HFFc6 (cell line): ENCODE results near the gene TUBB2B. TPM values are rescaled to one million over a fixed set of nuclear protein-coding genes. Genes with fewer than 3 reads are reported as not detected.
"Not testable (repeated sequence)": the region's sequence is repeated elsewhere in the genome, so short reads cannot be mapped to it uniquely, and the experiment has no call there.

Experiments
- DNase-seq: peaks from one replicate; pipeline ENCODE4 v3.0.0-alpha.2; 2018
- H3K27ac Mint-ChIP-seq: 2 replicates; pipeline ENCODE4 v1.8.0; 2020; ENCODE audit warnings: mild to moderate bottlenecking, mixed read lengths
- H3K27me3 Mint-ChIP-seq: 2 replicates; pipeline ENCODE4 v1.8.0; 2021; ENCODE audit warnings: mild to moderate bottlenecking, moderate library complexity, mixed read lengths; ENCODE audit not compliant: insufficient read depth
- H3K36me3 Mint-ChIP-seq: 2 replicates; pipeline ENCODE4 v1.8.0; 2021; ENCODE audit warnings: low read depth, mixed read lengths
- H3K4me1 Mint-ChIP-seq: 2 replicates; pipeline ENCODE4 v1.8.0; 2020; ENCODE audit warnings: low read depth, mixed read lengths
- H3K4me3 Mint-ChIP-seq: 2 replicates; pipeline ENCODE4 v1.8.0; 2020; ENCODE audit warnings: mild to moderate bottlenecking, moderate library complexity, mixed read lengths
- H3K9me3 Mint-ChIP-seq: 2 replicates; pipeline ENCODE4 v1.8.0; 2020; ENCODE audit warnings: mild to moderate bottlenecking, mixed read lengths
- total RNA-seq, 6 experiments: library from RNA; stranded (reverse); fragmentation: NEBNext Ultra II Directional; extraction: Animal tissue kit (Norgen Biotek cat#: 25700); gene quantifications; 2 replicates in 1 of 6; 3 replicates in 5 of 6; pipeline ENCODE4 v1.2.3, GENCODE V29; 2021
- TF ChIP-seq, protein P1 (sequence below): fragments of 200-600 bp; sonication (generic); IDR thresholded peaks from 2 replicates; pipeline ENCODE4 v1.5.0; 2021; ENCODE audit warnings: antibody characterized with exemption, mild to moderate bottlenecking

The TUBB2B gene
- total RNA-seq, 6 experiments from 2014 or later, result 0.14 to 1.3 (median 0.90) TPM

DNA sequence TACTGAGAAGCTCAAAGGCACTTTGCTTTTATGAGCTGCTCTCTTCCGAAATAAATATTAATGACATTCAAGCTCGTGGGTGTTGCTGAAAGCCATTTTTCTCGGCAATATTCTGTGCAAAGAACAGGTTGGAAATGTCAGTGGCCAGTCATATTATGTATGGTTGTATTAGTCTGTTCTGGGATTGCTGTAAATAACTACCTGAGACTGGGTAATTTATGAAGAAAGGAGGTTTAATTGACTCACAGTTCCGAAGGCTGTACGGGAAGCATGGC is 32.1 kb downstream of the TUBB2B start:
- H3K27ac Mint-ChIP-seq, result no peak overlapping the region
- no peak overlapping the region for H3K4me3 Mint-ChIP-seq
- peaks cover 9% of the 10 kb centered on the region; the same call in 1 of the 2 replicates for H3K36me3 Mint-ChIP-seq
- peaks cover 6% of the 10 kb centered on the region; the same call in 1 of the 2 replicates for H3K27me3 Mint-ChIP-seq
- DNase-seq, result no peak
- no peaks in the 10 kb centered on the region for H3K4me1 Mint-ChIP-seq
- no peaks in the 10 kb centered on the region; the same call in 1 of the 2 replicates for H3K9me3 Mint-ChIP-seq
- TF ChIP-seq, protein P1, sequence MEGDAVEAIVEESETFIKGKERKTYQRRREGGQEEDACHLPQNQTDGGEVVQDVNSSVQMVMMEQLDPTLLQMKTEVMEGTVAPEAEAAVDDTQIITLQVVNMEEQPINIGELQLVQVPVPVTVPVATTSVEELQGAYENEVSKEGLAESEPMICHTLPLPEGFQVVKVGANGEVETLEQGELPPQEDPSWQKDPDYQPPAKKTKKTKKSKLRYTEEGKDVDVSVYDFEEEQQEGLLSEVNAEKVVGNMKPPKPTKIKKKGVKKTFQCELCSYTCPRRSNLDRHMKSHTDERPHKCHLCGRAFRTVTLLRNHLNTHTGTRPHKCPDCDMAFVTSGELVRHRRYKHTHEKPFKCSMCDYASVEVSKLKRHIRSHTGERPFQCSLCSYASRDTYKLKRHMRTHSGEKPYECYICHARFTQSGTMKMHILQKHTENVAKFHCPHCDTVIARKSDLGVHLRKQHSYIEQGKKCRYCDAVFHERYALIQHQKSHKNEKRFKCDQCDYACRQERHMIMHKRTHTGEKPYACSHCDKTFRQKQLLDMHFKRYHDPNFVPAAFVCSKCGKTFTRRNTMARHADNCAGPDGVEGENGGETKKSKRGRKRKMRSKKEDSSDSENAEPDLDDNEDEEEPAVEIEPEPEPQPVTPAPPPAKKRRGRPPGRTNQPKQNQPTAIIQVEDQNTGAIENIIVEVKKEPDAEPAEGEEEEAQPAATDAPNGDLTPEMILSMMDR, result no peak

DNA sequence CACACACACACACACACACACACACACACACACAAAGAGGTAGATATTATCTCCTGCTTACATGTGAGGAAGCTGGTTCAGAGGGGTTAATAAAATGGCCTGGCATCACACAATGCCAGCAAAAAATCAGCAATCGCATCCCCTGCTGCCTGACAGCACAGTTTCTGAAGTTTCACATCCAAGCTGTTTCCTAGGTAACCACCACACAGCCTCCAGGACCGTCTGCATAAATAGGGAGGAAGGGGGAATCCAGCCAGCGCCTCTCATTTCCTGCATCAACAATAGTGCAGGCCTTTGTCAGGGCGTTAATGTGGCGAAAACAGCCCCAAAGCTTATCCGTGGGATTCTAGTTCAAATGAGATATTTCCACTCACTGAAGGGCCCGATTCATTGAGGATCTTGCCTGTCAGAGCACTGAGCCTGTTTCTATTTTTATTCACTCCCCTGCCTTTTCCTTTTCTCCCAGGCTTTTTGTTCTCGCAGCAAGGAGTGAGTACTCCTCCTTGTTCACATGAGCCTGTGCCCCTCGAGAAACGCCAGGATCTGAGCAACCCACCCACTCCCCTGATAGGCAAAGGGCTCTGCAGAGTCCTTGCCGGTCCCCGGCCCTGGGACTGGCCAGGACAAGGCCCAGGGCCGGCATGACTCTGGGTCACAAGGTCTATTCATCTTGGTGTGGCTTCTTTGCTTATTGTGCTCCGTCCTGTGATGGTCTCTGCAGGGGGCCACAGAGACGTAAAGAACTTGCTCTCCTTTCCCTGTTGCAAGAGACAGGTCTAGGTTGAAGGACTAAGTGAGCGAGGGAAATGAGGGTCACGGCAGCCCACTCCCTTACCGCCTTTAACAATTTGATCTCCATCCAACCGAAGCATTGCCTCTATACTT is 32.7 kb downstream of the TUBB2B start:
- Mint-ChIP-seq H3K4me3 (no peak overlapping the region), H3K36me3 (peaks cover 9% of the 10 kb centered on the region; the same call in 1 of the 2 replicates), H3K9me3 (no peaks in the 10 kb centered on the region; the same call in 1 of the 2 replicates), H3K27me3 (0 out of 2 replicates have a peak, but pooled peaks cover 6% of the 10 kb centered on the region), H3K4me1 (no peaks in the 10 kb centered on the region), H3K27ac (no peak overlapping the region)
- TF ChIP-seq, protein P1, result no peak
- no peak for DNase-seq

DNA sequence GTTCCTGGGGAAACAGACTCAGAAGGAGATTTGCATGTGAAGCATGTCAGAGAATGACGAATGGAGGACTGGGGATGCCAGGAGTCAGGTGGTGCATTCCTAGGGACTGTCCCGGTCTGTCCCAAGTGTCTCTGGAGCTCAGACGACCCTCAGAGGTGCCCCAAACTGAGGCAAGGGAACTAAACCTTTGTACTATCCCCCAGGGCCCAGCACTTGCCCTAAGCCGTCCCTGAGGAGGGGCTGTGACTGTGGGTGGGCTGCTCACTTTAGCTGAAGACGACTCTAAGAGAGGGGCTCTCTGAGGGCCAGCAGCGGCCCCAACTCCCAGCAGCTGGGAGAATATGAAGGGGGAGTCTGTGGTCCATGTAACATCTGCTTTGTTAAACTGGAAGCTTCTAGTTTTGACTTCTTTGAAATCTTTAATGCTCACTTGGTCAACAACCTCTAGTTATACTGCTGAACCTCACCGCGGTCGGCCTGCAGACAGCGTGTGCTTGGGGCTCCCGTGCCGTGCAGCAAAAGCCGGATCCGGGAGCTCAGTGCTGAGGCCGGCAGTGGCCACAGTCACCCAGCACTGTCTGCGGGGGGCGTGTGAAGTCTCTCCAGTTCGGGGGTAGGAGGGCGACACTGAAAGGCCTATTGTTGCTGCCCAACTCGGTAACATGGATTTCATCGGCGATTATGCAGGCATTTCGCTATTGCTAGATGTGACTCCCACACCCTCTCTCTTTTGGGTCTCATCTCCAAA is 34.2 kb downstream of the TUBB2B start:
- DNase-seq, result no peak
- peaks cover 11% of the 10 kb centered on the region; the same call in 1 of the 2 replicates for H3K27me3 Mint-ChIP-seq
- H3K36me3 Mint-ChIP-seq, result peaks cover 3% of the 10 kb centered on the region; the same call in 1 of the 2 replicates
- H3K4me1 Mint-ChIP-seq, result no peaks in the 10 kb centered on the region
- H3K27ac Mint-ChIP-seq, result no peak overlapping the region
- H3K9me3 Mint-ChIP-seq, result no peaks in the 10 kb centered on the region
- H3K4me3 Mint-ChIP-seq, result no peak overlapping the region
- TF ChIP-seq, protein P1, result no peak

DNA sequence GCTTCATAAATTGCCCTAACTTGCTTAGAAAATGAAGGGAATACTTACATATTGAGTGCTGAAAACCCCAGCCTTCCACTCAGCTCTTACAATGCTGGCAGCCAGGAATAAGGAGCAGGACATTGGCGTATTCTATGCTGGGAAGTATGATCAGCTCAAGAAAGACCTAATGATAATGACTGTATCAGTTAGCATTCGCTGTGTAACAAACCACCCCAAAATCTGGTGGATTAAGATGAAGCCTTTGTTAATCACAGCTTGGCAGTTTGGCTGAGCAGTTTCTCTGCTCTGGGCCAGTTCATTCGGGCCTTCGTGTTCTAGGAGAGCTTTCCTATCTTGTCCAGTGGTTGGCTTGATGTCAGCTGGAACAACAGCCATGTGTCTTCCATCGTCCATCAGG is 36.7 kb downstream of the TUBB2B start:
- peaks cover 3% of the 10 kb centered on the region; the same call in 1 of the 2 replicates for H3K36me3 Mint-ChIP-seq
- TF ChIP-seq, protein P1, result no peak

DNA sequence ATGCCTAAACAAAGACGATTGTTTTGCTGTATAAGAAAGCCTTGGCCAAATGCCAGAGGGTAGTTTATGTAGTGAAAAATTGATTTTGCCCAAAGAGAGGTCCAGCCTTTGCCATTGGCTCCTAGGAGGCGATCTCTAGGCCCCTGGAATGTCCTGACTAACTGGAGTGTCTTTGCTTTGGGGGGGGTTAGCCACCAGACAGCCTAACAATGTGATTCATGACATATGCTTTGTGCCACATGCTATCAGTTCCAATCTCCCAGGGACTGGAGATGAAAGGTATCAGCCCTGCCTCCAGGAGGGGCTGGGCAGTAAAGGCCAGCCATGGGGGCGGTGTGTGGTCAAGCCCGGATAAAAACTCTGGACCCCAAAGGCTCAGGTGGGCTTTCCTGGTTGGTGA is 37.4 kb downstream of the TUBB2B start:
- Mint-ChIP-seq H3K36me3 (peaks cover 3% of the 10 kb centered on the region; the same call in 1 of the 2 replicates), H3K27me3 (peaks cover 15% of the 10 kb centered on the region), H3K27ac (no peak overlapping the region), H3K4me3 (no peak overlapping the region), H3K9me3 (no peaks in the 10 kb centered on the region), H3K4me1 (no peaks in the 10 kb centered on the region)
- TF ChIP-seq, protein P1, result no peak
- no peak for DNase-seq

More for the DNA sequence above, 36.7 kb downstream of the TUBB2B start:
- H3K9me3 Mint-ChIP-seq, result no peaks in the 10 kb centered on the region
- no peak overlapping the region for H3K4me3 Mint-ChIP-seq
- no peak overlapping the region for H3K27ac Mint-ChIP-seq
- H3K4me1 Mint-ChIP-seq, result no peaks in the 10 kb centered on the region
- H3K27me3 Mint-ChIP-seq, result peaks cover 8% of the 10 kb centered on the region
- DNase-seq, result no peak

DNA sequence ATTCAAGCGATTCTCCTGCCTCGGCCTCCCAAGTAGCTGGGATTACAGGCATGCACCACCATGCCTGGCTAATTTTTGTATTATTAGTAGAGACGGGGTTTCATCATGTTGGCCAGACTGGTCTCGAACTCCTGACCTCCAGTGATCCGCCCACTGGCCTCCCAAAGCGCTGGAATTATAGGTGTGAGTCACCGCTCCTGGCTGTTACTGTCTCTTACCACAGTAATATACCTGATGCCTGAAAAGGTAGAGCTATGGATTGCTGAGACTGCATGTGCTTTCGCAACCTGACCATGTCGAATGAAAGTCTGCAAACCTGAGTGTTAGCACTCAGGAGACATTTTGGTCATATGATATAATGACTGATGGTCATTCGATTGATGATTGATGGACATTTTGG is 38.3 kb downstream of the TUBB2B start:
- H3K4me1 Mint-ChIP-seq, result not testable (repeated sequence)

More for the DNA sequence above, 38.3 kb downstream of the TUBB2B start:
- H3K4me3 Mint-ChIP-seq, DNase-seq, H3K27ac Mint-ChIP-seq, H3K36me3 Mint-ChIP-seq, H3K9me3 Mint-ChIP-seq: not testable (repeated sequence)
- H3K27me3 Mint-ChIP-seq, result peaks cover 21% of the 10 kb centered on the region
